Uterine smooth muscle cell (primary cell): Measurements from ENCODE around the gene DYNC1I1. TPM values are rescaled to one million over a fixed set of nuclear protein-coding genes. Genes with fewer than 3 reads are reported as not detected.

Experiments
- total RNA-seq: library from RNA; depleted of rRNA; stranded (reverse); fragments of >200 nt; gene quantifications from 2 replicates; pipeline ENCODE4 v1.2.3, GENCODE V29; 2014

The DYNC1I1 gene
- 0.62 and 2.1 TPM in 2 replicates for total RNA-seq

GRCh38 chr7:95772298-95772770, at the start of gene DYNC1I1:
DYNC1I1 (plus strand) TSS chr7:95772554; CDS start chr7:95804730, 32,176 bp downstream.

Other genes starting within 250 kb of the DYNC1I1 start
- gene PDK4, start 176.0 kb upstream of the DYNC1I1 start, total RNA-seq = under 0.01 and 0.12 TPM in 2 replicates